RWPE2 (cell line): ENCODE results near the gene PQBP1.

Experiments used
- ATAC-seq: fragments of 200-7000 bp; cut with Tn5 transposase; 3 replicates; pipeline ENCODE4 v1.9.1; 2021; ENCODE audit warnings: low read depth
- DNase-seq: peaks from one replicate; pipeline ENCODE4 v3.0.0-alpha.2; 2020; ENCODE audit warnings: low spot score
- H3K27ac ChIP-seq: fragments of 450-650 bp; 2 replicates; pipeline ENCODE4 v1.5.1; 2017; ENCODE audit warnings: mild to moderate bottlenecking; ENCODE audit not compliant: poor library complexity, severe bottlenecking
- H3K27me3 ChIP-seq: fragments of 250-450 bp; sonication (Bioruptor Pico); 2 replicates; pipeline ENCODE4 v1.5.1; 2021; ENCODE audit warnings: mild to moderate bottlenecking, moderate library complexity; ENCODE audit not compliant: insufficient read depth, poor library complexity, severe bottlenecking
- H3K36me3 ChIP-seq: fragments of 250-450 bp; sonication (Bioruptor Pico); 2 replicates; pipeline ENCODE4 v1.5.1; 2020; ENCODE audit warnings: low read depth, mild to moderate bottlenecking, moderate library complexity
- H3K4me1 ChIP-seq: fragments of 250-450 bp; sonication (Bioruptor Pico); 2 replicates; pipeline ENCODE4 v1.5.1; 2021; ENCODE audit warnings: mild to moderate bottlenecking, moderate library complexity; ENCODE audit not compliant: insufficient read depth, poor library complexity, severe bottlenecking
- H3K4me3 ChIP-seq: fragments of 250-450 bp; sonication (Bioruptor Pico); 2 replicates; pipeline ENCODE4 v1.5.1; 2021; ENCODE audit warnings: mild to moderate bottlenecking, moderate library complexity; ENCODE audit not compliant: severe bottlenecking
- H3K9me3 ChIP-seq: fragments of 250-450 bp; sonication (Bioruptor Pico); 2 replicates; pipeline ENCODE4 v1.5.1; 2021; ENCODE audit warnings: mild to moderate bottlenecking, moderate library complexity; ENCODE audit not compliant: severe bottlenecking
- TF ChIP-seq, protein P1 (sequence below): fragments of 450-650 bp; IDR thresholded peaks from one replicate; pipeline ENCODE4 v1.5.1; 2017; ENCODE audit warnings: mild to moderate bottlenecking, moderate library complexity; ENCODE audit not compliant: poor library complexity, severe bottlenecking

Gene PQBP1

DNA sequence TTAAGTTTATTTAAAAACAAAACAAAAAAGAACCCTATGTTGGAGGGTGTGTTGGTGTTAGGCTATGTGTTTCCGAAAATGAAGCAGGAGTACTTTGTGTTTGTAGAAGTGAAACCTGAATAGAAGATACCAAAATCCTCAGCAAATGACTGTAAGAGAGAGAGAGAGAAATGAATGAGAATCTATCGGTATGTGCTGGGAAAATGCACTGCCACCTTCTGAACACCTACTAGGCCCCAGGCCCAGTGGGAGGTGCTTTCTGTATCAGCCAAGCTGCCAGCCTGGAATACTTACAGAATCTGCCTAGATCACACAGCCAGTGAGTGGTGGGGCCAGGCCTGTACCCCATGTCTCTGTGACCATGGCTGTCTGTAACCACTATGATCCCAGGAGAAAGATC is 36.0 kb downstream of the PQBP1 start:
- Histone ChIP-seq H3K27ac (no peak overlapping the region), H3K9me3 (no peaks in the 10 kb centered on the region), H3K36me3 (peaks cover 7% of the 10 kb centered on the region; the same call in 1 of the 2 replicates), H3K27me3 (no peaks in the 10 kb centered on the region), H3K4me3 (no peak overlapping the region), H3K4me1 (no peaks in the 10 kb centered on the region)
- DNase-seq (no peak), ATAC-seq (no peak)
- TF ChIP-seq, protein P1, sequence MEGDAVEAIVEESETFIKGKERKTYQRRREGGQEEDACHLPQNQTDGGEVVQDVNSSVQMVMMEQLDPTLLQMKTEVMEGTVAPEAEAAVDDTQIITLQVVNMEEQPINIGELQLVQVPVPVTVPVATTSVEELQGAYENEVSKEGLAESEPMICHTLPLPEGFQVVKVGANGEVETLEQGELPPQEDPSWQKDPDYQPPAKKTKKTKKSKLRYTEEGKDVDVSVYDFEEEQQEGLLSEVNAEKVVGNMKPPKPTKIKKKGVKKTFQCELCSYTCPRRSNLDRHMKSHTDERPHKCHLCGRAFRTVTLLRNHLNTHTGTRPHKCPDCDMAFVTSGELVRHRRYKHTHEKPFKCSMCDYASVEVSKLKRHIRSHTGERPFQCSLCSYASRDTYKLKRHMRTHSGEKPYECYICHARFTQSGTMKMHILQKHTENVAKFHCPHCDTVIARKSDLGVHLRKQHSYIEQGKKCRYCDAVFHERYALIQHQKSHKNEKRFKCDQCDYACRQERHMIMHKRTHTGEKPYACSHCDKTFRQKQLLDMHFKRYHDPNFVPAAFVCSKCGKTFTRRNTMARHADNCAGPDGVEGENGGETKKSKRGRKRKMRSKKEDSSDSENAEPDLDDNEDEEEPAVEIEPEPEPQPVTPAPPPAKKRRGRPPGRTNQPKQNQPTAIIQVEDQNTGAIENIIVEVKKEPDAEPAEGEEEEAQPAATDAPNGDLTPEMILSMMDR: no peak

- Histone ChIP-seq H3K27me3 (no peaks in the 10 kb centered on the region), H3K9me3 (no peaks in the 10 kb centered on the region), H3K36me3 (peaks cover 7% of the 10 kb centered on the region; the same call in 1 of the 2 replicates), H3K27ac (no peak overlapping the region), H3K4me1 (no peaks in the 10 kb centered on the region), H3K4me3 (no peak overlapping the region)
- TF ChIP-seq, protein P1: no peak
- DNase-seq: no peak
- no peak for ATAC-seq
Observed at GRCh38 chrX:48934581-48935300, 37.0 kb downstream of the PQBP1 start.

- TF ChIP-seq, protein P1: no peak
- H3K36me3 ChIP-seq: peaks cover 4% of the 10 kb centered on the region; the same call in 1 of the 2 replicates
- no peak for DNase-seq
- H3K4me1 ChIP-seq: no peaks in the 10 kb centered on the region
- H3K27me3 ChIP-seq: no peaks in the 10 kb centered on the region
- no peak overlapping the region for H3K4me3 ChIP-seq
- no peak overlapping the region for H3K27ac ChIP-seq
- ATAC-seq: no peak
- no peaks in the 10 kb centered on the region for H3K9me3 ChIP-seq
Observed at GRCh38 chrX:48935301-48935670, 37.6 kb downstream of the PQBP1 start.

GRCh38 chrX:48936429-48937053 is 38.8 kb downstream of the PQBP1 start:
- DNase-seq (no peak), ATAC-seq (no peak)
- no peaks in the 10 kb centered on the region for H3K4me1 ChIP-seq
- H3K9me3 ChIP-seq: no peaks in the 10 kb centered on the region
- no peak overlapping the region for H3K4me3 ChIP-seq
- H3K36me3 ChIP-seq: 0 out of 2 replicates have a peak, but pooled peaks cover 3% of the 10 kb centered on the region
- H3K27me3 ChIP-seq: no peaks in the 10 kb centered on the region
- TF ChIP-seq, protein P1: no peak
- no peak overlapping the region for H3K27ac ChIP-seq
